Activated CD8-positive, alpha-beta T cell treated with anti-CD3 and anti-CD28 coated beads for 36 hours (primary cell): Measurements from ENCODE around the gene MTIF3. TPM values are rescaled to one million over a fixed set of nuclear protein-coding genes. Genes with fewer than 3 reads are reported as not detected.

Experiments used
- ATAC-seq: fragments of 200-7000 bp; cut with Tn5 transposase; one replicate; pipeline ENCODE4 v1.10.0; 2021; ENCODE audit warnings: mild to moderate bottlenecking, moderate library complexity
- CTCF ChIA-PET: fragments of 350-600 bp; sonication (Branson Sonifier 250); formaldehyde crosslinking; loops from one replicate; lab custom pipeline; 2021; ENCODE audit warnings: antibody characterized with exemption; lab: Charles Lee
- POLR2A ChIA-PET: fragments of 350-600 bp; sonication (Branson Sonifier 250); formaldehyde crosslinking; loops from one replicate; lab custom pipeline; 2021; ENCODE audit warnings: antibody characterized with exemption; lab: Charles Lee
- DNase-seq: peaks from one replicate; pipeline ENCODE4 v3.0.0-alpha.2; 2020
- H3K27ac Mint-ChIP-seq: one replicate; pipeline ENCODE4 v1.8.0; 2021; ENCODE audit warnings: mild to moderate bottlenecking, mixed read lengths
- H3K27me3 Mint-ChIP-seq: one replicate; pipeline ENCODE4 v1.8.0; 2021; ENCODE audit warnings: mixed read lengths
- H3K36me3 Mint-ChIP-seq: one replicate; pipeline ENCODE4 v1.8.0; 2021; ENCODE audit warnings: low read depth, mixed read lengths
- H3K4me1 Mint-ChIP-seq: one replicate; pipeline ENCODE4 v1.8.0; 2021; ENCODE audit warnings: low read depth, mixed read lengths
- H3K4me3 Mint-ChIP-seq: one replicate; pipeline ENCODE4 v1.8.0; 2021; ENCODE audit warnings: mild to moderate bottlenecking, moderate library complexity, mixed read lengths
- H3K9me3 Mint-ChIP-seq: one replicate; pipeline ENCODE4 v1.8.0; 2021; ENCODE audit warnings: mixed read lengths
- intact Hi-C: fragments of 100-400 bp; cut with micrococcal nuclease; formaldehyde crosslinking; loops from one replicate; pipeline ENCODE4 v1.10.0; 2022
- total RNA-seq, 2 experiments: library from RNA; stranded (reverse); gene quantifications; one replicate each; pipeline ENCODE4 v1.2.3, GENCODE V29; 2021
- TF ChIP-seq, protein P1 (sequence below): fragments of 200-600 bp; IDR thresholded peaks from one replicate; pipeline ENCODE4 v1.8.0; 2022; ENCODE audit warnings: antibody characterized with exemption, mild to moderate bottlenecking

The MTIF3 gene
- total RNA-seq, 2 experiments from 2014 or later = 28.0 to 29.6 TPM

DNA sequence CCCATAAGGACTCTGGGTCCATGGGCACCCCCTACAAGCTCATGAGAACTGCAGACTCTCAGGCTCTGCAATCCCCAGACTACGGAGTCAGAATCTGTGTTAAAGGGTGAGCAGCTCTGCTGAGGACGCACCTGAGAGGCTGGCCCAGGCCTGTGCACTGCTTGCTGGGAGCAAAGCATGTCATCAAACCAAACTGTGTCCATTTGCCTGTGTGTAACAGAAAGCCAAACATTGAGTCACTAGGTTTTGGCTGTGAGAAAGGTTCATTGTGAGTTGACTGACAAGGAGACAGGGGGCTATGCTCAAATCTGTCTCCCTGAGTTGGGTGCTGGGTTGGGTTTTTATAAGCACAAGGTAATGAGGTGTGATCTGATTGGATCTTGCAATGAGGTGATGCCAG, 22.1 kb upstream of the MTIF3 start:
- Mint-ChIP-seq H3K4me3 (no peak overlapping the region), H3K27me3 (no peaks in the 10 kb centered on the region), H3K4me1 (peaks cover 4% of the 10 kb centered on the region), H3K36me3 (no peaks in the 10 kb centered on the region), H3K27ac (no peak overlapping the region), H3K9me3 (no peaks in the 10 kb centered on the region)
- CTCF ChIA-PET = interaction anchor here (1.1 to 1.4 kb wide), 2 partner anchors 97 to 354 kb away, joined by 3 to 5 read pairs; no protein-coding TSS in a partner anchor
- DNase-seq (no peak), ATAC-seq (no peak)
- intact Hi-C loops = no loop called here
- TF ChIP-seq, protein P1, sequence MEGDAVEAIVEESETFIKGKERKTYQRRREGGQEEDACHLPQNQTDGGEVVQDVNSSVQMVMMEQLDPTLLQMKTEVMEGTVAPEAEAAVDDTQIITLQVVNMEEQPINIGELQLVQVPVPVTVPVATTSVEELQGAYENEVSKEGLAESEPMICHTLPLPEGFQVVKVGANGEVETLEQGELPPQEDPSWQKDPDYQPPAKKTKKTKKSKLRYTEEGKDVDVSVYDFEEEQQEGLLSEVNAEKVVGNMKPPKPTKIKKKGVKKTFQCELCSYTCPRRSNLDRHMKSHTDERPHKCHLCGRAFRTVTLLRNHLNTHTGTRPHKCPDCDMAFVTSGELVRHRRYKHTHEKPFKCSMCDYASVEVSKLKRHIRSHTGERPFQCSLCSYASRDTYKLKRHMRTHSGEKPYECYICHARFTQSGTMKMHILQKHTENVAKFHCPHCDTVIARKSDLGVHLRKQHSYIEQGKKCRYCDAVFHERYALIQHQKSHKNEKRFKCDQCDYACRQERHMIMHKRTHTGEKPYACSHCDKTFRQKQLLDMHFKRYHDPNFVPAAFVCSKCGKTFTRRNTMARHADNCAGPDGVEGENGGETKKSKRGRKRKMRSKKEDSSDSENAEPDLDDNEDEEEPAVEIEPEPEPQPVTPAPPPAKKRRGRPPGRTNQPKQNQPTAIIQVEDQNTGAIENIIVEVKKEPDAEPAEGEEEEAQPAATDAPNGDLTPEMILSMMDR = no peak
- POLR2A ChIA-PET = no interaction called here

DNA sequence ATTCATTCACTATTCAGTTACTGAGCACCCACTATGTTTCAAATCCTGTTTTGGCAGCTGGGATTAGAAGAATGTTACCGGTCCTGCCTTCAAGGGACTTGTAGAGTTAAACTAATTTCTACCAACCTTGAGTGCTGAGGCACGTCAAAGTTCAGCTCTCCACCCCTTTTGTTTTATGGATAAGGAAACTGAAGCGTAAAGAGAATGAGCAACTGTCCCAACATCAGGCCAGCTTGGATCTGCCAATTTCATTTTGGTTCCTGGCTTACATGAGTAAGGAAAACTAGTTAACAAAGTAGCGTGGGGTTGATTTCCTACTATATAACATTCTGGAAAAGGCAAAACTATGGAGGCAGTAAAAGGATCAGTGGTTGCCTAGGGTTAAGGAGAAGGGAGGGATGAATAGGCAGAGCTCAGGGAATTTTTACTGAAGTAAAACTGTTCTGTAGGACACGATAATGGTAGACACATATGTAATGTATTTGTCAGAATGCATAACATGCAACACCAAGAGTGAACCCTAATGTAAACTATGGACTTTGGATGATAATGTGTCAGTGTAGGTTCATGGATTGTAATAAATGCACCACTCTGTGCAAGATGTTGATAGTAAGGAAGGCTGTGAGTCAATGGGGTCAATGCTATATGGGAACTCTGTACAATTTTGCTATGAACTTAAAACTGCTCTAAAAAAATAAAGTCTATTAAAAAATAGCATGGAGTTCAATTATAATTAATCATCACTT, 19.9 kb upstream of the MTIF3 start:
- TF ChIP-seq, protein P1 = no peak
- ChIA-PET CTCF (interaction anchor here (1.0 kb wide), 1 partner anchor 356 kb away, joined by 3 read pairs; no protein-coding TSS in a partner anchor), POLR2A (no interaction called here)
- intact Hi-C loops = no loop called here
- Mint-ChIP-seq H3K36me3 (no peaks in the 10 kb centered on the region), H3K27ac (no peak overlapping the region), H3K9me3 (no peaks in the 10 kb centered on the region), H3K4me3 (no peak overlapping the region), H3K4me1 (peaks cover 4% of the 10 kb centered on the region), H3K27me3 (no peaks in the 10 kb centered on the region)
- no peak for DNase-seq
- no peak for ATAC-seq

DNA sequence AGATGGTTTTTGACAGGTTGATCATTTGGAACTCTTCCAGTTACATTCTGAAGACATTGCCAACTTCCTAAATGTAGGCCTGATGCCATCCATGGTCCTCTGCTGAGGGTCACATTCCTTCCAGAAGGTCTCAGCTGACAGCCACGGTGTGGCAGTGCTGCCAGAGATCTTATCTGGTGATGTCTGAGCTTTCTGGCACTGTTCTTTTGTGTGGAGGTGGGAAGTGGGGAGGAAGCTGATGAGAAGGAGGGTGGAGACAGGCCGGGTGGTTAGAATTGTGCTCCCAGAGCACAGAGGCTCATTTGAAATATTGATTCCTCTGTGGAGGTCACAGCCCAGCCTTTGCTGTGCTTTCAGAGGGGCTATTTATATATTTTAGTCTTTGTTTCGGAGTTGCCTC, 16.1 kb upstream of the MTIF3 start:
- ChIA-PET CTCF (interaction anchor here (0.6 to 1.3 kb wide), 2 partner anchors 104 to 174 kb away, joined by 3 read pairs; no protein-coding TSS in a partner anchor), POLR2A (interaction anchor here (1.3 kb wide), 1 partner anchor 10 kb away, joined by 3 read pairs; no protein-coding TSS in a partner anchor)
- H3K27me3 Mint-ChIP-seq = no peaks in the 10 kb centered on the region
- intact Hi-C loops = no loop called here
- ATAC-seq (no peak), DNase-seq (no peak)
- H3K4me1 Mint-ChIP-seq = no peaks in the 10 kb centered on the region
- no peaks in the 10 kb centered on the region for H3K36me3 Mint-ChIP-seq
- no peak overlapping the region for H3K27ac Mint-ChIP-seq
- H3K4me3 Mint-ChIP-seq = no peak overlapping the region
- H3K9me3 Mint-ChIP-seq = no peaks in the 10 kb centered on the region
- TF ChIP-seq, protein P1 = no peak

DNA sequence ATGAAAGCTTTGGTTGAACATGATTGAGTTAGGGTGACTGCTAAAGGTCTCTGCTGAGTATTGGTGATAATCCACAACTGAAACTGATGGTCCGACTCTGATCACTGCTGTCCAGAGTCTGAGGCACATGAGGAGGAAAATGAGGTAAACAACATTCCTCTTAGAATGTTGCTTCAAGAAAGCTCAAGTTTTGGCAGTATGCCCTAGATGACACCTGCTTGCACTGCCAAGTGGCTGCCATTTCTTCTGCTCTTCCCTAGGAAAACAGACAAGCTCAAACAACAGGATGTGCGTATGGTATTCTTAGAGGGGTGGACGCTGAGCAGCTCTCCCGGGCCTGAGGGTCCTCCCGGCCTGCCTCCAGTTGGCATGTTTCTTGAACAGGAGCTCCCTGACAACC, 15.2 kb upstream of the MTIF3 start:
- Mint-ChIP-seq H3K36me3 (no peaks in the 10 kb centered on the region), H3K4me1 (no peaks in the 10 kb centered on the region), H3K27me3 (no peaks in the 10 kb centered on the region), H3K9me3 (no peaks in the 10 kb centered on the region), H3K4me3 (no peak overlapping the region), H3K27ac (no peak overlapping the region)
- ChIA-PET CTCF (interaction anchor here (0.6 to 1.3 kb wide), 5 partner anchors 13 to 773 kb away, joined by 3 read pairs; no protein-coding TSS in a partner anchor), POLR2A (interaction anchor here (1.3 kb wide), 1 partner anchor 10 kb away, joined by 3 read pairs; no protein-coding TSS in a partner anchor)
- ATAC-seq = no peak
- TF ChIP-seq, protein P1 = no peak
- intact Hi-C loops = no loop called here
- DNase-seq = no peak

DNA sequence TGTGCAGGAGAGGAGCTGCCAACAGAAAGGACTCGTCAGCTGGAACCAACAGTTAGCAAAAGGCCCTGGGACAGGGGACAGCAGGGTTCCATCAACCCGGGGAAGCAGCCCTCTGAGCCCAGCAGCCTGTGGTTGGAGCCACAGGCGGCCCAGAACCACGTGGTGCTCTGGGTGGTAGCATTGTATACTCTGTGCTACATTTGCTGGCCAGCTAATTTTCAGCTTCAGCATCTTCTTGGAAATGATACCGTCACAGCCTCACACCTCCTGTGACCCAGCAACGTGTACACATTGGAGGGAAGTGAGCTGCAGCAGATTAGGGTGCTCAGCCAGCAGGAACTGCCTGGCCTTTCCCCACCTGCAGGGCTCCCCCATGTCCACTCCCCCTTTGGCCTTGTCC, 13.1 kb upstream of the MTIF3 start:
- CTCF ChIA-PET = interaction anchor here (1.3 kb wide), 1 partner anchor 69 kb away, joined by 3 read pairs; no protein-coding TSS in a partner anchor
- TF ChIP-seq, protein P1 = no peak
- intact Hi-C loops = no loop called here
- DNase-seq (no peak), ATAC-seq (peak; percentile 47)
- H3K27me3 Mint-ChIP-seq = no peaks in the 10 kb centered on the region
- no peak overlapping the region for H3K27ac Mint-ChIP-seq
- H3K36me3 Mint-ChIP-seq = no peaks in the 10 kb centered on the region
- POLR2A ChIA-PET = interaction anchor here (0.9 kb wide), 1 partner anchor 14 kb away, joined by 3 read pairs; no protein-coding TSS in a partner anchor
- no peaks in the 10 kb centered on the region for H3K9me3 Mint-ChIP-seq
- H3K4me3 Mint-ChIP-seq = no peak overlapping the region
- H3K4me1 Mint-ChIP-seq = no peaks in the 10 kb centered on the region
